HG03460 (cell line): ENCODE measurements around the gene DAB1.

Source experiments
- ATAC-seq: cut with Tn5 transposase; IDR thresholded peaks from one replicate; pipeline ENCODE4 v1.9.1; 2021; ENCODE audit not compliant: unreplicated experiment

DAB1 gene

DNA sequence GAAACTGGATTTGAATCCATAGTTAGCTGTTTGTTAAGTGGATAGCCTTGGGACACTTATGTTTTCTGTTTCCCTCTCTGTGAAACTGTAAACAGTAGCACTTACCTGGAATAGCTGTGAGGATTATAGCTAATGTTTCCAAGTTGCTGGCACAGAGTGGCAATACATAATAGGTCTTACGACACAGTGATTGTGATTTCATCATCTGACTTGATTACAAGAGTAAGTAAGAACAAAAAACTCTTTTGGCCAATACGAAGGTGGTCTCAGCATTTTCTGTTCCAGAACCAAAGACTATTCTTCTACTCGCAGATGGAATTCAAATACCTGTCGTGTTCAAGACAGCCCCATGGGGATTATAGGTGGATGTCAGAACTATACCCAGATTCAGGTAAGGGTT lies 460.2 kb downstream of the DAB1 start:
- ATAC-seq: no peak

DNA sequence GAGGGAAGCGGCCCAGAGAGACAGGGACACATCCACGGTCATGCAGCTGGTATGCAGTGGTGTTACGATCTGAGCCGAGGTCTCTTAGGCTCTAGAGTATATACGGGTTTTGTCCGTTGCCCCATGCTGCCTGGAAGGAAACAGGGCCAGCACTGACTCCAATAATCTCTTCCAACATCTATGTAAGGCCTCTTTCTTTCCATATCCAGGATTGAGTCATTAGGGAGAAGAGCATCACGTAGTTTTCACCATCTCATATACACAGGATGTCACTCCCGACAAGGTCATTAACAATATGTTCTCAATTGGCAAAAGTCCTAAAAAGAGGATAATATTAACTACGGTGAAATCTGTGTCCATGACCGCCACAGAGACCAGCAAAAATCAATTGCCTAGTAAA lies 462.4 kb downstream of the DAB1 start:
- no peak for ATAC-seq

DNA sequence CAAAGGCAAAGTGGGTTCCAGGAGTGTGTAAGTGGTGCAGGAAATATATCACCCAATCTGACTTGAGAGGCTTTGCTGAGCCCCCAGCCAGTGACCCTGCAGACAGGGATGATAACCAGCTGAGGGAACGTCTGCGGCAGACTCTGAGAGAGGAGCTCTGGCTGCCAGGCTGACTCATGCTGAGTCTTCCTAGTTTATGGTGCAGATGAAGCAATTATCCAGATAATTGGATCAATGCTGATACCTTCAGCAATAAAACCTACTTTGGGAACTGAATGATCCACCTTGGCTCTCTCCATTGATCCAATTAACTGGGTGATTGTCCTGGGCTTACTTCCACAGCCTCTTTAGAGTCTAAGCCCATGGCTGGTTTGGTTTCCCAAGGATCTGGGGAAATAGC lies 465.3 kb downstream of the DAB1 start:
- no peak for ATAC-seq

DNA sequence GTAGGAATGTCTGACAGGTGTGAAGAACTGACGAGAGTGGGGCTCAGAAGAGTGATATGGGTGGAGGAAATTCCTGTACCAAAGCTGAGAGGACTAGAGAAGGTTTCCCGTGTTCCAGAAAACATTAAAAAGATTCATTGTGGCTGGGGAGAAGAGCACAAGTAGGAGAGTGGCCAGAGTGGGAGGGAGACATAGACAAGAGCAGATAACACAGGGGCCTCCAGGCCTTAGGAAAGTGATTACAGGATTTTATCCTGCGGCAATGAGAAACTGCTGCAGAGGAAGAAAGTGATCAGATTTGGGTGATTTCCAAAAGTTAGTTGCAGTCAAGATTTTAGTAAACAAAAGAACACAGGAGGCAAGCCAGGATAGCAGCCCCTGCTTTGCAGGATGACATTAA lies 465.9 kb downstream of the DAB1 start:
- ATAC-seq: no peak

DNA sequence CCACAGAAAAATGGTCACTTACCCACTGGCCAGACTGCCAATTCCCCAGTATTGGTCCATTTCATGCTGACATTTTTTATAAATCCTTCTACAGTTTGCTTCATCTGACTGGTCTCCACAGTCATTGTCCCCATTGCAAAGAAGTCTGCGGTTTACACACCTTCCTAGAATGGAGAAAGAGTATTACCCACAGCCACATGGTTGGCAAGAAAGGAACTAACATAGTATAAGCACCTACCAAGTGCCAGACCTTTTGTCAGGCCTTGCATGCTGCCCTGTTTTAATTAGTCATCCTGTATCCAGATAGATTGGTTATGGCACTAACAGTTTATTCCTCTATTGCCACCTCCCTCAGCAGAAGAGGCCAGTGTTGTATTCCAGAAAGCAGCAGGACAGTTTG lies 469.2 kb downstream of the DAB1 start:
- no peak for ATAC-seq

DNA sequence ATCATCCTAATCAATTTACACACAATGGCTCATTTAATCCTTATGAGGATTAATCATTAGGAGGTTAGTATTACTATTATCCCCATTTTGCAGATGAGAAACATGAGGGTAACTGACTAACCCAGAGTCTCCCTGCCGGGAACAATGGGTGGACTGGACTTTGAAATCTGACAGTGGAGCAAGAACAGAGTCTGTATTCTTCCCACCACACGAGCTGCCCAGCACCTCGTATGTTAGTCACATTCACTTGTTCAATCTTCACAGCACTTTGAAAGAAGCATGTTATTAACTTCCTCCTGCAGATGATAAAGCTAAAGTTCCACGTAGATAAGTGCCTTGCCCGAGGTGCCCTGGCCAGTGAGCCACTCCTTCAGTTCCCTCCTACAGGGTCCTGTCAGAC lies 470.5 kb downstream of the DAB1 start:
- no peak for ATAC-seq

DNA sequence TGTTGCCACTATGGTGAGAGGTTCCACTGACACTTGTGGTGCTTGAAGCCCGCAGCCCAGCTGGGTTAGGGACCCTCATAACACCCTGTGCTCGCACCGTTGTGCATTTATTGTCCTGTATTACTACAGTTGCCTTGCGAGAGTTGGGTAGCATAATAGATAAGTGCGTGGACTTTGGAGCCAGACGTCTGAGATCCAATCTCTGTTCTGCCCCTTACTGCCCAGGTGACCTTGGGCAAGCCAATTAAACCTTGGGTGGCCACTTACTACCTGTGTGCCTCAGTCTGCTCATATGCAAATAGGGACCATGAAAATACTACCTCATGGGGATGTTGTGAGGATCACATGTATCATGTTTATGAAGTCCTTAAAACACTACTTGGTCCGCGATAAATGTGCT lies 471.4 kb downstream of the DAB1 start:
- no peak for ATAC-seq

DNA sequence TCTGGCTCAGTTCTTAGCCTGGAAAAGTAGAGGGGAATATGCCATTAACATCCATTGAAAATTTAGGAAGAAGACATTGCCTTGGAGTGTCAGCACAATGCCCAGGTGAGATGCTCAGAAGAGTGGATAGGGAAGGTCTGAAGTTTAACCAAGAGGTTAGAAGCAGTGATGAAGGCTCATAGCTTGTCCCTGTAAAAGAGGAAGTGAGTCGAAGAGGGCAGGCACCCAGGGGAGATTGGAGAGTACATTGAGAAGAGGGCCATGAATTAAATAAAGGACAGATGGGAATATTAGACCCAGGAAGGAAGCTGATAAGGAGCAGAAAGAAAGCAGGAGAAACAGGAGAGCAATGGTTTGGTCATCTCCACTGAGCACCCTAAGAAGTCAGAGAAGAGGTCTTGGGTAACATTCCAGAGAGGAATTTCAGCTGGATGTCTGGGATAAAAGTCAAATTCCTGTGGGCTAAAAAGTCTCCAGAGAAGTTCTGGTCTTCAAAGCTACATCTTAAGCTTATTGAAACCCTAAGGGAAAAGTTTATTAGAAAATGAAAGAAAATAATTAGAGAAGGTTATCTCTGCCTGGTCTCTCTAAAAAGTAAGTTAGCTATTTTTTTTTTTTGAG lies 475.3 kb downstream of the DAB1 start:
- ATAC-seq: no peak
